ENCODE results near the gene SHC1.

SHC1 gene

DNA sequence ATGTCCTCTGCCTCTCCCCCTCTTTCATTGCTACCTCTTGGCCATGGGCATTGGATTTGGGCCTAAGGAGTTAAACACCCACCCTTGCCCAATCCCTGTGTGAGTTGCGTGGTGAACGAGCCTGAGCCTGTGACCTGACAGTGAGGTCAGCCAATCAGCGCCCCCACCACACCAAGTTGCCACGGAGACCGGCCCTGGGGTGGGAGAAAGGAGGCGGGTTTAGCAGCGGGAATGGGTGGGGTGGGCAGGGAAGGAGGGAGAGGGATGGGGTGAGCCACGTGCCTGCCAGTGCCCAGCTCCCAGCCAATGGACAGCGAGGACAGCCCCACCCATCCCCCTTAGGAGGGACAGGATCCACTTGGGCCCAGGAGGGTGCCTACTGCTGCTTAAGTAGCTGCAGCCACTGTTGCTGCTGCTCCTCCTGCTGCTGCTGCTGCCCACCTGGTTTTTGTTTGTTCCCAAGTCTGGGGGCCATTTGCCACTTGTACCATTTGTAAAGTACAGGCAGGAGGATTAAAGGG lies 41.5 kb upstream of the SHC1 start:
- Histone ChIP-seq H3K36me3 (ENCODE audit: control insufficient read depth in 2 of 2, insufficient read depth in 1 of 2, low read length in 2 of 2) (peaks cover 0 to 37% of the 10 kb centered on the region in 2 experiments; a peak in 1 of 3 replicates), H3K9me3 (ENCODE audit: control insufficient read depth, insufficient read depth, low read depth, low read length) (no peaks in the 10 kb centered on the region), H3K27ac (ENCODE audit: extremely low read depth, low read depth, low read length) (0 out of 2 replicates have a peak overlapping the region, but pooled peaks have one; percentile 24), H3K4me3 (ENCODE audit: low read depth, low read length) (no peak overlapping the region), H3K4me1 (ENCODE audit: control insufficient read depth, insufficient read depth, low read length) (peaks cover 13% of the 10 kb centered on the region)
- POLR2A ChIA-PET = interaction anchor here (1.0 to 1.6 kb wide), 6 partner anchors 8 to 155 kb away, joined by 3 to 8 read pairs (median 4); partner anchors contain the start of gene PYGO2
- CTCF ChIA-PET = interaction anchor here (0.6 to 1.4 kb wide), 4 partner anchors 10 to 79 kb away, joined by 3 to 4 read pairs (median 4); partner anchors contain the start of genes LENEP, PYGO2 and ZBTB7B
- TF ChIP-seq TRIM28 (IDR thresholded peaks at IDR 0.05; ENCODE audit: borderline replicate concordance, low read length) (no peak), KLF7 (tag by site-specific recombination; IDR thresholded peaks at IDR 0.05; ENCODE audit: borderline replicate concordance) (no peak; the same call in 1 of the 2 replicates), ZNF510 (tag by site-specific recombination; IDR thresholded peaks at IDR 0.05; ENCODE audit: insufficient replicate concordance) (no peak), ZSCAN23 (tag by site-specific recombination; IDR thresholded peaks at IDR 0.05) (no peak), ZNF560 (tag by site-specific recombination; IDR thresholded peaks at IDR 0.05; ENCODE audit: borderline replicate concordance) (no peak), PRDM1 (tag by site-specific recombination; IDR thresholded peaks at IDR 0.05) (no peak), ZNF561 (tag by site-specific recombination; IDR thresholded peaks at IDR 0.05; ENCODE audit: borderline replicate concordance) (no peak), ZNF366 (tag by site-specific recombination; conservative IDR thresholded peaks at IDR 0.05) (peak; percentile 77), ZNF2 (tag by site-specific recombination; IDR thresholded peaks at IDR 0.05) (no peak), ZBTB8A (tag by site-specific recombination; IDR thresholded peaks at IDR 0.05) (no peak), ZNF341 (tag by site-specific recombination; IDR thresholded peaks at IDR 0.05; ENCODE audit: low read depth) (peak; percentile 57), ZNF148 (tag by site-specific recombination; IDR thresholded peaks at IDR 0.05; ENCODE audit: borderline replicate concordance) (no peak), OSR2 (tag by site-specific recombination; IDR thresholded peaks at IDR 0.05) (peak; percentile 100), ZNF626 (tag by site-specific recombination; IDR thresholded peaks at IDR 0.05) (no peak), IKZF3 (tag by site-specific recombination; IDR thresholded peaks at IDR 0.05) (peak; percentile 56; the same call in 1 of the 2 replicates), ZBTB20 (tag by site-specific recombination; IDR thresholded peaks at IDR 0.05) (no peak), SCRT1 (tag by site-specific recombination; IDR thresholded peaks at IDR 0.05; ENCODE audit: borderline replicate concordance) (no peak), BCL11B (tag by site-specific recombination; IDR thresholded peaks at IDR 0.05; ENCODE audit: low read depth) (no peak), ZNF645 (tag by site-specific recombination; IDR thresholded peaks at IDR 0.05) (no peak), ZNF654 (tag by site-specific recombination; IDR thresholded peaks at IDR 0.05; ENCODE audit: low read depth) (no peak), ZNF639 (tag by site-specific recombination; IDR thresholded peaks at IDR 0.05) (no peak), ZFP37 (tag by site-specific recombination; IDR thresholded peaks at IDR 0.05) (no peak), ZNF521 (tag by site-specific recombination; IDR thresholded peaks at IDR 0.05) (no peak), REPIN1 (tag by site-specific recombination; IDR thresholded peaks at IDR 0.05; ENCODE audit: low read depth) (no peak)
- TF ChIP-seq, protein P1, sequence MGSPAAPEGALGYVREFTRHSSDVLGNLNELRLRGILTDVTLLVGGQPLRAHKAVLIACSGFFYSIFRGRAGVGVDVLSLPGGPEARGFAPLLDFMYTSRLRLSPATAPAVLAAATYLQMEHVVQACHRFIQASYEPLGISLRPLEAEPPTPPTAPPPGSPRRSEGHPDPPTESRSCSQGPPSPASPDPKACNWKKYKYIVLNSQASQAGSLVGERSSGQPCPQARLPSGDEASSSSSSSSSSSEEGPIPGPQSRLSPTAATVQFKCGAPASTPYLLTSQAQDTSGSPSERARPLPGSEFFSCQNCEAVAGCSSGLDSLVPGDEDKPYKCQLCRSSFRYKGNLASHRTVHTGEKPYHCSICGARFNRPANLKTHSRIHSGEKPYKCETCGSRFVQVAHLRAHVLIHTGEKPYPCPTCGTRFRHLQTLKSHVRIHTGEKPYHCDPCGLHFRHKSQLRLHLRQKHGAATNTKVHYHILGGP (tag by site-specific recombination; IDR thresholded peaks at IDR 0.05) = no peak
- TF ChIP-seq, protein P2, sequence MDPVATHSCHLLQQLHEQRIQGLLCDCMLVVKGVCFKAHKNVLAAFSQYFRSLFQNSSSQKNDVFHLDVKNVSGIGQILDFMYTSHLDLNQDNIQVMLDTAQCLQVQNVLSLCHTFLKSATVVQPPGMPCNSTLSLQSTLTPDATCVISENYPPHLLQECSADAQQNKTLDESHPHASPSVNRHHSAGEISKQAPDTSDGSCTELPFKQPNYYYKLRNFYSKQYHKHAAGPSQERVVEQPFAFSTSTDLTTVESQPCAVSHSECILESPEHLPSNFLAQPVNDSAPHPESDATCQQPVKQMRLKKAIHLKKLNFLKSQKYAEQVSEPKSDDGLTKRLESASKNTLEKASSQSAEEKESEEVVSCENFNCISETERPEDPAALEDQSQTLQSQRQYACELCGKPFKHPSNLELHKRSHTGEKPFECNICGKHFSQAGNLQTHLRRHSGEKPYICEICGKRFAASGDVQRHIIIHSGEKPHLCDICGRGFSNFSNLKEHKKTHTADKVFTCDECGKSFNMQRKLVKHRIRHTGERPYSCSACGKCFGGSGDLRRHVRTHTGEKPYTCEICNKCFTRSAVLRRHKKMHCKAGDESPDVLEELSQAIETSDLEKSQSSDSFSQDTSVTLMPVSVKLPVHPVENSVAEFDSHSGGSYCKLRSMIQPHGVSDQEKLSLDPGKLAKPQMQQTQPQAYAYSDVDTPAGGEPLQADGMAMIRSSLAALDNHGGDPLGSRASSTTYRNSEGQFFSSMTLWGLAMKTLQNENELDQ (tag by site-specific recombination; IDR thresholded peaks at IDR 0.05; ENCODE audit: low read depth) = no peak

Measured in HEK293 (cell line).